Measurements from ENCODE around the gene SRP54. TPM values are rescaled to one million over a fixed set of nuclear protein-coding genes. Genes with fewer than 3 reads are reported as not detected.

SRP54 gene
- total RNA-seq, 4 donors from 2014 or later: 41.0 to 64.0 (median 47.7) TPM

DNA sequence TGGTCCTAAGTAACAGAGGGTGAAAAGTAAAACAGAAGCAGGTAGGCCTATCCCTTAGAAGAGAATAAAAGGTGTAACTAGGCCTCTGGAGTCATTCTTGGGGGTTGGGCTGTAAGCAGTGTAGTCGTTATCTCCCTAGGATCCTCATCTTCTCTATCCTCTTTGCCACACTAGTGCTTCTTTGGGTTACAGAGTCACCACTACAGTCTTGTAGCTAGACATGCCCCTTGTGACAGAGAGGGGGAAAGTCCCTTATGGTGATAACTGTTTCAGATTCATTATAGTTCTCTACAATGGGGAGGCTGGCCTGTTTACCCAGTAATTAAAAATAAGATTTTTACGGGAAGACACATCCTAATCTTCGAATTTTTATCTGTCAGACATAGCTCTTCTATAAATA, 16.4 kb upstream of the SRP54 start:
- TF ChIP-seq, protein P1, sequence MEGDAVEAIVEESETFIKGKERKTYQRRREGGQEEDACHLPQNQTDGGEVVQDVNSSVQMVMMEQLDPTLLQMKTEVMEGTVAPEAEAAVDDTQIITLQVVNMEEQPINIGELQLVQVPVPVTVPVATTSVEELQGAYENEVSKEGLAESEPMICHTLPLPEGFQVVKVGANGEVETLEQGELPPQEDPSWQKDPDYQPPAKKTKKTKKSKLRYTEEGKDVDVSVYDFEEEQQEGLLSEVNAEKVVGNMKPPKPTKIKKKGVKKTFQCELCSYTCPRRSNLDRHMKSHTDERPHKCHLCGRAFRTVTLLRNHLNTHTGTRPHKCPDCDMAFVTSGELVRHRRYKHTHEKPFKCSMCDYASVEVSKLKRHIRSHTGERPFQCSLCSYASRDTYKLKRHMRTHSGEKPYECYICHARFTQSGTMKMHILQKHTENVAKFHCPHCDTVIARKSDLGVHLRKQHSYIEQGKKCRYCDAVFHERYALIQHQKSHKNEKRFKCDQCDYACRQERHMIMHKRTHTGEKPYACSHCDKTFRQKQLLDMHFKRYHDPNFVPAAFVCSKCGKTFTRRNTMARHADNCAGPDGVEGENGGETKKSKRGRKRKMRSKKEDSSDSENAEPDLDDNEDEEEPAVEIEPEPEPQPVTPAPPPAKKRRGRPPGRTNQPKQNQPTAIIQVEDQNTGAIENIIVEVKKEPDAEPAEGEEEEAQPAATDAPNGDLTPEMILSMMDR (IDR thresholded peaks at IDR 0.05): no peak
- ATAC-seq (ENCODE audit: low FRiP score) (no peak), DNase-seq (ENCODE audit: low spot score) (no peak)

DNA sequence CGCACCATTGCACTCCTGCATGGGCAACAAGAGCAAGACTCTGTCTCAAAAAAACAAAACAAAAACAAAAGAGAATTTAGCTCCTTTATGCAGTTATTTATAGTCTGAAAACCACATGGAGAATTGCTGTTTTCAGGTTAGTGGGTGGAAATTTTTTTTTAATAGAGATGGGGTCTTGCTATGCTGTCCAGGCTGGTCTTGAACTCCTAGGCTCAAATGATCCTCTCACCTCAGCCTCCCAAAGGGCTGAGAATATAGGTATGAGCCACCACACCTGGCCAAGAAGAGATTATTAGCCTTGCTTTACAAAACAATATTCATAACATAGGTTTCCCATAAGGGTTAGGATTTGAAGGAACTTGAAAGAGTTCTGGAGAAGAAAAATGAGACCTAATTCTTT, 12.1 kb upstream of the SRP54 start:
- no peak for DNase-seq (ENCODE audit: low spot score)
- TF ChIP-seq, protein P1 (IDR thresholded peaks at IDR 0.05): no peak
- no peak for ATAC-seq (ENCODE audit: low FRiP score)

DNA sequence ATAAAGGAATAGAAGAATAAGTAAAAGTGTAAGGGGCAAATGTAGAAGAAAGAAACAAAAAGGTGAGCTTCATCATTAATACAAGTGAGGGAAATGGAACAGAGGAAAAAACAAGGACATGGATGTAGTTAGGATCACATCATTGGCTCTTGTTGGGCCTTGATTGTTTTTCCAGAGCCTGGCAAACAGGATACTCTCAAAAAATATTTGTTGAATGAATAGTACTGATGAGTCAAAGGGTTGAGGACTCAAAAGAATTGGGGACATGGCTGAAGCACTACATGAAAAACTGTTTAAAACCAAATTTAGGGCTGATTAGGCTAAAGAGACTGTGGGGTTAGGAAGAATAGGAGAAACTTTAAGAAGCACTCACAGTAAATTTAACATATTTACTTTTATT, 11.4 kb upstream of the SRP54 start:
- TF ChIP-seq, protein P1 (IDR thresholded peaks at IDR 0.05): no peak
- no peak for DNase-seq (ENCODE audit: low spot score)
- ATAC-seq (ENCODE audit: low FRiP score): no peak

- no peak for DNase-seq (ENCODE audit: low spot score)
- ATAC-seq (ENCODE audit: low FRiP score): no peak
- TF ChIP-seq, protein P1 (IDR thresholded peaks at IDR 0.05): no peak
Measured at GRCh38 chr14:34971801-34972200, 11.0 kb upstream of the SRP54 start.

DNA sequence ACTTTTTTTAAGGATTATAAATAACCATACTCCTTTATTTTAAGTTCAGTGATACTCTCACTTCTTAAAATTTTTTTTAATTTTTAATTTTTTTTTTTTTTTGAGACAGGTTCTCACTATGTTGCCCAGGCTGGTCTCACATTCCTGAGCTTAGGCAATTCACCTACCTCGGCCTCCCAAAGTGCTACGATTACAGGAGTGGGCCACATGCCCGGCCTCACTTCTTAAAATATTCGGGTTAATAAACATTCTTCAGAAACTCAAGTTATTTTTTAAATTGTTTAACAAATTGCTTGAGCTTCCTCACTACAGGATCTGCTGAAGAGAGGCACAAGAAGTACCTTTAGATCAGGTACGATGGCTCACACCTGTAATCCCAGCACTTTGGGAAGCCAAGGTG, 4.3 kb upstream of the SRP54 start:
- TF ChIP-seq, protein P1 (IDR thresholded peaks at IDR 0.05): no peak
- ATAC-seq (ENCODE audit: low FRiP score) (no peak), DNase-seq (ENCODE audit: low spot score) (no peak)

- TF ChIP-seq, protein P1 (IDR thresholded peaks at IDR 0.05): no peak
- no peak for ATAC-seq (ENCODE audit: low FRiP score)
- no peak for DNase-seq (ENCODE audit: low spot score)
Measured at GRCh38 chr14:34980337-34980900, 2.4 kb upstream of the SRP54 start.

DNA sequence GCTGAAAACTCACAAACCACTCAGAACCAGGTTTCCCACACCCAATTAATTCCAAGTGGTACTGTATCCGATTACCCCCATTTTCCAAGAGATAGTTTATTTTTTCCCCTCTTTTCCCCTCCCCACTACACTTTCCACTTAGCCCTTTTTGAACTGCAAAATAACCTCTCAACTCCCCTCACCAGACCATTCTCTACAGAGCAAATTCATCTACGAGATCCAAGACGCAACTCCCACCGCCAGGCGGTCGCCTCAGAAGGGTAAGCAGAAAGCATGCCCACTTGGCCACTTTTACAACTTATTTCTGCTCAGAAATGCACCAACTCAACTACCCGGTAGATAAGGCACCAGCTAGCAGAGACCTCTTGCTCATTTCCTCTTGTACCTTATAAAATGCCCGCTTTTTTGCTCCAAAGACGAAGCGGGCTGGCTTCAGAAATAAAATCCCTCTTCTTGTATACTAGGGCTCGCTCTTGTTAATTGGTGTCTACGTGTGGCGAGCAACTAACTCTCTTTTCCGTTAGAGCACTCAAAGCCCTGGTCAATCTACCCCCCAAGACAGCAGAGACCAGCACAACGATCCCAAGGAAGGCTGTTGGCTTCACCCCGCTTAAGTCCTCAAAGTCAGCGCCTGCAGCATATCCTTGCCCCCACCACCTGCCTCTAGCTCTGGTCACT, 910 bp upstream of the SRP54 start:
- ATAC-seq (ENCODE audit: low FRiP score) (no peak), DNase-seq (ENCODE audit: low spot score) (no peak)
- TF ChIP-seq, protein P1 (IDR thresholded peaks at IDR 0.05): no peak
